Esophagus squamous epithelium (tissue), 4 donors: ENCODE results near the gene SEC31A.

Experiments
- POLR2A ChIP-seq, 4 donors: fragments of 450-650 bp; IDR thresholded peaks; one replicate each; pipeline ENCODE4 v1.6.1; 2017; ENCODE audit warnings: antibody characterized with exemption in 4 of 4, mild to moderate bottlenecking in 4 of 4, moderate library complexity in 3 of 4
- TF ChIP-seq, protein P1 (sequence below), 6 experiments: fragments of 450-650 bp in 4 of 6; fragments of 200-600 bp in 2 of 6; sonication (generic) in 2 of 6; IDR thresholded peaks; one replicate each; pipeline ENCODE4 v1.5.1; 2016 to 2019; ENCODE audit warnings: antibody characterized with exemption in 6 of 6, mild to moderate bottlenecking in 4 of 6, moderate library complexity in 4 of 6

DNA sequence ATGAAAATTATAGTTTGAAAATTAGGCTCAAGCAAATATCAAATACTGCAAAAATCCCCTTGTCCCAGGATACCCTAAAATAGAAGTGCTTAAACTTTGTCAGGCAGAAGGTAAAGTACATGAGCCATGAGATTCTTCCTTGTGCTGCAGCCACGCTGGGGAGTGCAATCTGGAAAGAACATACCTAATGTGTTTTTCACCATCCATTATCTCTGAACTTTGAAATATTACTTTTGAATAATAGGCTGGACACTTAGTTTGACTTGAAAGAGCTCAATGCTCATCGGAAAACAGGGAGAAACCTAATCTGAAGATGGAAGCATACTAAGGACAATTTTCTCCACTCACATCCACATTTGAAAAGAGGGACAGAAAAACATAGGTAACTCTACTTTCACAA lies 28.4 kb upstream of the SEC31A start:
- TF ChIP-seq, protein P1, sequence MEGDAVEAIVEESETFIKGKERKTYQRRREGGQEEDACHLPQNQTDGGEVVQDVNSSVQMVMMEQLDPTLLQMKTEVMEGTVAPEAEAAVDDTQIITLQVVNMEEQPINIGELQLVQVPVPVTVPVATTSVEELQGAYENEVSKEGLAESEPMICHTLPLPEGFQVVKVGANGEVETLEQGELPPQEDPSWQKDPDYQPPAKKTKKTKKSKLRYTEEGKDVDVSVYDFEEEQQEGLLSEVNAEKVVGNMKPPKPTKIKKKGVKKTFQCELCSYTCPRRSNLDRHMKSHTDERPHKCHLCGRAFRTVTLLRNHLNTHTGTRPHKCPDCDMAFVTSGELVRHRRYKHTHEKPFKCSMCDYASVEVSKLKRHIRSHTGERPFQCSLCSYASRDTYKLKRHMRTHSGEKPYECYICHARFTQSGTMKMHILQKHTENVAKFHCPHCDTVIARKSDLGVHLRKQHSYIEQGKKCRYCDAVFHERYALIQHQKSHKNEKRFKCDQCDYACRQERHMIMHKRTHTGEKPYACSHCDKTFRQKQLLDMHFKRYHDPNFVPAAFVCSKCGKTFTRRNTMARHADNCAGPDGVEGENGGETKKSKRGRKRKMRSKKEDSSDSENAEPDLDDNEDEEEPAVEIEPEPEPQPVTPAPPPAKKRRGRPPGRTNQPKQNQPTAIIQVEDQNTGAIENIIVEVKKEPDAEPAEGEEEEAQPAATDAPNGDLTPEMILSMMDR (IDR thresholded peaks at IDR 0.05): no peak
- no peak for TF ChIP-seq POLR2A (IDR thresholded peaks at IDR 0.05)
